GM12878 (cell line): ENCODE results near the gene PPP1R15A.

Experiments used
- CTCF ChIP-seq, 3 experiments: IDR thresholded peaks in 2 of 3; conservative IDR thresholded peaks in 1 of 3; 2 replicates each; pipeline ENCODE4 v1.5.1; 2011; ENCODE audit warnings: low read depth in 3 of 3, low read length in 3 of 3, mild to moderate bottlenecking in 3 of 3, control low read depth in 2 of 3, moderate library complexity in 2 of 3, inconsistent platforms in 1 of 3, mixed read lengths in 1 of 3; ENCODE audit not compliant: control insufficient read depth in 2 of 3, insufficient read depth in 1 of 3; ENCODE audit errors: extremely low read depth in 1 of 3
- EZH2 ChIP-seq: IDR thresholded peaks from 2 replicates; pipeline ENCODE4 v1.6.1; 2012; ENCODE audit warnings: low read depth, mild to moderate bottlenecking, control low read depth, inconsistent platforms, low read length, borderline replicate concordance; ENCODE audit not compliant: control insufficient read depth
- NR2C2 ChIP-seq: IDR thresholded peaks from 2 replicates; pipeline ENCODE4 v1.6.1; 2011; ENCODE audit warnings: borderline replicate concordance, low read depth; ENCODE audit not compliant: control insufficient read depth, insufficient read length

- no peak for TF ChIP-seq NR2C2
- TF ChIP-seq CTCF (IDR thresholded peaks at IDR 0.05 in 2 of 3, conservative IDR thresholded peaks at IDR 0.05 in 1 of 3; ENCODE audit: control insufficient read depth in 2 of 3, extremely low read depth in 1 of 3, insufficient read depth in 1 of 3, low read depth in 3 of 3, low read length in 3 of 3): no peak
- no peak for TF ChIP-seq EZH2
These were observed 42.1 kb upstream of the PPP1R15A start for GRCh38 chr19:48830088-48830487.
